IMR-90 (cell line): ENCODE measurements around the gene BCL7A. TPM values are rescaled to one million over a fixed set of nuclear protein-coding genes. Genes with fewer than 3 reads are reported as not detected.

ENCODE experiments used
- ATAC-seq: fragments of 200-7000 bp; cut with Tn5 transposase; 2 replicates; pipeline ENCODE4 v1.9.1; 2020; ENCODE audit warnings: low read depth, mild to moderate bottlenecking, moderate library complexity
- BruUV-seq: library from RNA; stranded (reverse); fragments of 400-500 nt; replicated peaks from 2 replicates; lab custom pipeline; 2021; lab: Mats Ljungman, UMichigan
- CTCF ChIA-PET: fragments of 300-600 bp; formaldehyde crosslinking; extraction: SDS; loops from one replicate; lab custom pipeline; 2021; ENCODE audit warnings: antibody characterized with exemption; lab: Yijun Ruan, JAX
- POLR2A ChIA-PET: fragments of 300-600 bp; sonication (Branson Sonifier 250); formaldehyde crosslinking; loops from one replicate; lab custom pipeline; 2022; ENCODE audit warnings: antibody characterized with exemption; ENCODE audit not compliant: unreplicated experiment; lab: Charles Lee
- DNase-seq: peaks from one replicate; pipeline ENCODE4 v3.0.0; 2013
- H2AFZ ChIP-seq: replicated peaks from 2 replicates; pipeline ENCODE3; 2013; ENCODE audit warnings: low read length, mild to moderate bottlenecking; ENCODE audit not compliant: poor library complexity
- H2AK5ac ChIP-seq: 2 replicates; pipeline ENCODE4 v1.6.1; 2013; ENCODE audit warnings: low read depth, low read length, inconsistent platforms
- H2AK9ac ChIP-seq: replicated peaks from 2 replicates; pipeline ENCODE3; 2013; ENCODE audit warnings: mild to moderate bottlenecking, low read depth, low read length, moderate library complexity; ENCODE audit not compliant: poor library complexity
- H2BK120ac ChIP-seq: 2 replicates; pipeline ENCODE4 v1.6.1; 2013; ENCODE audit warnings: low read depth, low read length, inconsistent platforms
- H2BK15ac ChIP-seq: 3 replicates; pipeline ENCODE4 v1.6.1; 2013; ENCODE audit warnings: low read depth, low read length, inconsistent platforms
- H2BK20ac ChIP-seq: 2 replicates; pipeline ENCODE4 v1.6.1; 2013; ENCODE audit warnings: low read depth, mild to moderate bottlenecking, inconsistent platforms, low read length, moderate library complexity
- H2BK5ac ChIP-seq: 2 replicates; pipeline ENCODE4 v1.6.1; 2013; ENCODE audit warnings: mild to moderate bottlenecking, low read depth, low read length, inconsistent platforms; ENCODE audit not compliant: poor library complexity, severe bottlenecking
- H3K14ac ChIP-seq: replicated peaks from 2 replicates; pipeline ENCODE4 v1.6.1; 2013; ENCODE audit warnings: low read depth, low read length, inconsistent platforms
- H3K18ac ChIP-seq: 2 replicates; pipeline ENCODE4 v1.6.1; 2013; ENCODE audit warnings: low read depth, low read length, control low read depth
- H3K23ac ChIP-seq: 2 replicates; pipeline ENCODE4 v1.6.1; 2013; ENCODE audit warnings: low read depth, low read length, inconsistent platforms
- H3K27ac ChIP-seq: 2 replicates; pipeline ENCODE4 v1.5.1; 2013; ENCODE audit warnings: mild to moderate bottlenecking, control low read depth, low read length; ENCODE audit not compliant: insufficient read depth
- H3K27me3 ChIP-seq: 2 replicates; pipeline ENCODE4 v1.6.1; 2013; ENCODE audit warnings: low read length; ENCODE audit not compliant: control insufficient read depth, insufficient read depth
- H3K36me3 ChIP-seq: 2 replicates; pipeline ENCODE4 v1.6.1; 2013; ENCODE audit warnings: low read length, mixed read lengths; ENCODE audit not compliant: control insufficient read depth, insufficient read depth
- H3K4ac ChIP-seq: 2 replicates; pipeline ENCODE4 v1.6.1; 2013; ENCODE audit warnings: low read depth, low read length, inconsistent platforms
- H3K4me1 ChIP-seq: 2 replicates; pipeline ENCODE4 v1.6.1; 2013; ENCODE audit warnings: low read length, mixed read lengths; ENCODE audit not compliant: control insufficient read depth, insufficient read depth
- H3K4me2 ChIP-seq: 2 replicates; pipeline ENCODE4 v1.6.1; 2013; ENCODE audit warnings: low read depth, mild to moderate bottlenecking, control low read depth, low read length, moderate library complexity
- H3K4me3 ChIP-seq: 2 replicates; pipeline ENCODE4 v1.5.1; 2013; ENCODE audit warnings: low read depth, mild to moderate bottlenecking, control low read depth, low read length, moderate library complexity; ENCODE audit not compliant: insufficient read depth
- H3K56ac ChIP-seq: 2 replicates; pipeline ENCODE4 v1.6.1; 2013; ENCODE audit warnings: low read length, inconsistent platforms; ENCODE audit not compliant: insufficient read depth; ENCODE audit errors: extremely low read depth
- H3K79me1 ChIP-seq, 2 experiments: 2 replicates each; pipeline ENCODE4 v1.6.1; 2013; ENCODE audit warnings: low read length in 2 of 2, inconsistent platforms in 1 of 2, low read depth in 1 of 2
- H3K9ac ChIP-seq: 2 replicates; pipeline ENCODE4 v1.6.1; 2013; ENCODE audit warnings: low read depth, low read length, control low read depth
- H3K9me1 ChIP-seq: 2 replicates; pipeline ENCODE4 v1.6.1; 2013; ENCODE audit warnings: low read length, inconsistent platforms; ENCODE audit not compliant: insufficient read depth
- H3K9me3 ChIP-seq: 2 replicates; pipeline ENCODE4 v1.6.1; 2013; ENCODE audit warnings: low read length; ENCODE audit not compliant: control insufficient read depth, insufficient read depth
- H4K20me1 ChIP-seq: 2 replicates; pipeline ENCODE4 v1.6.1; 2013; ENCODE audit warnings: low read length, inconsistent platforms; ENCODE audit not compliant: insufficient read depth
- H4K5ac ChIP-seq: 2 replicates; pipeline ENCODE4 v1.6.1; 2013; ENCODE audit warnings: mild to moderate bottlenecking, low read depth, low read length, control low read depth
- H4K8ac ChIP-seq, 2 experiments: 2 replicates each; pipeline ENCODE4 v1.6.1; 2013; ENCODE audit warnings: low read depth in 2 of 2, low read length in 2 of 2, control low read depth in 1 of 2, inconsistent platforms in 1 of 2
- H4K91ac ChIP-seq: 2 replicates; pipeline ENCODE4 v1.6.1; 2013; ENCODE audit warnings: low read depth, low read length, inconsistent platforms; ENCODE audit not compliant: insufficient read depth
- CEBPB ChIP-seq: IDR thresholded peaks from 2 replicates; pipeline ENCODE4 v1.6.1; 2012; ENCODE audit warnings: low read depth, low read length, improper control_type of control experiment
- CHD1 ChIP-seq: IDR thresholded peaks from 2 replicates; pipeline ENCODE4 v1.6.1; 2012; ENCODE audit warnings: low read depth, low read length, improper control_type of control experiment
- CTCF ChIP-seq: conservative IDR thresholded peaks from 2 replicates; pipeline ENCODE4 v1.5.1; 2012; ENCODE audit warnings: mild to moderate bottlenecking, low read depth, low read length, improper control_type of control experiment
- ELK1 ChIP-seq: fragments of 150-350 bp; IDR thresholded peaks from 2 replicates; pipeline ENCODE4 v1.6.1; 2016; ENCODE audit warnings: low read depth, mild to moderate bottlenecking, low read length, moderate library complexity, borderline replicate concordance
- FOS ChIP-seq: fragments of 150-350 bp; IDR thresholded peaks from 2 replicates; pipeline ENCODE4 v1.6.1; 2016; ENCODE audit warnings: low read depth, low read length
- MAFK ChIP-seq: IDR thresholded peaks from 2 replicates; pipeline ENCODE4 v1.6.1; 2012; ENCODE audit warnings: low read depth, low read length, improper control_type of control experiment
- MAZ ChIP-seq: IDR thresholded peaks from 2 replicates; pipeline ENCODE4 v1.6.1; 2012; ENCODE audit warnings: low read depth, mild to moderate bottlenecking, low read length, improper control_type of control experiment, moderate library complexity, borderline replicate concordance
- RCOR1 ChIP-seq: IDR thresholded peaks from 2 replicates; pipeline ENCODE4 v1.6.1; 2012; ENCODE audit warnings: mild to moderate bottlenecking, low read length, improper control_type of control experiment; ENCODE audit not compliant: insufficient replicate concordance
- RFX5 ChIP-seq: IDR thresholded peaks from 2 replicates; pipeline ENCODE4 v1.8.0; 2012; ENCODE audit warnings: low read depth, mild to moderate bottlenecking, low read length, moderate library complexity
- WGBS, 2 experiments: methylation state at CpG; one replicate each; pipeline versions ENCODE4 v1.1.5 to v1.1.7; 2013; ENCODE audit warnings: missing lambda C conversion rate in 2 of 2; ENCODE audit not compliant: insufficient read length in 1 of 2; ENCODE audit errors: extremely low coverage in 2 of 2; 5-methylcytosine and 5-hydroxymethylcytosine counted together
- dilution Hi-C: fragments of 300-500 bp; cut with HindIII; formaldehyde crosslinking; loops from one replicate; pipeline ENCODE4 v1.14.3; 2018; ENCODE audit warnings: low sequenced_read_pairs; ENCODE audit not compliant: unreplicated experiment
- in situ Hi-C: fragments of 300-500 bp; cut with MboI; formaldehyde crosslinking; loops from 3 replicates; pipeline ENCODE4 v1.14.3; 2019; ENCODE audit warnings: low sequenced_read_pairs, inconsistent platforms, mixed read lengths
- intact Hi-C: fragments of 100-400 bp; cut with micrococcal nuclease; formaldehyde crosslinking; loops from 2 replicates; pipeline ENCODE4 v1.10.0; 2022
- polyA plus RNA-seq, 3 experiments: library from polyadenylated mRNA; depleted of rRNA; stranded (reverse); fragments of >200 nt; gene quantifications; 2 replicates each; pipeline ENCODE4 v1.2.3, GENCODE V29; 2012; ENCODE audit warnings: low replicate concordance in 1 of 3
- total RNA-seq: library from RNA; depleted of rRNA; stranded (reverse); fragments of >200 nt; gene quantifications from 2 replicates; pipeline ENCODE4 v1.2.3, GENCODE V29; 2012

The BCL7A gene
- total and polyA plus RNA-seq, 2 of the 4 experiments (the other 2 are of a cell fraction), result 5.6 to 7.9 TPM

GRCh38 chr12:122030424-122031035 lies 8.8 kb downstream of the BCL7A start:
- Histone ChIP-seq H3K4me1 (no peaks in the 10 kb centered on the region), H3K9me1 (no peaks in the 10 kb centered on the region; the same call in 1 of the 2 replicates), H3K18ac (no peak overlapping the region), H2AK5ac (0 out of 2 replicates have a peak overlapping the region, but pooled peaks have one; percentile 13), H3K14ac (no peak overlapping the region), H3K27me3 (no peaks in the 10 kb centered on the region), H3K79me1 (peaks cover 24 to 57% of the 10 kb centered on the region in 2 experiments), H3K27ac (no peak overlapping the region), H3K9me3 (no peaks in the 10 kb centered on the region), H3K9ac (no peak overlapping the region), H2BK15ac (no peak overlapping the region), H2AK9ac (no peak overlapping the region), H2BK20ac (no peak overlapping the region), H4K5ac (no peak overlapping the region), H3K4ac (no peak overlapping the region), H3K4me2 (no peak overlapping the region), H2AFZ (no peak overlapping the region), H3K36me3 (peaks cover 2% of the 10 kb centered on the region; the same call in 1 of the 2 replicates), H2BK120ac (no peak overlapping the region), H3K4me3 (no peak overlapping the region), H4K8ac (no peak overlapping the region), H4K91ac (no peak overlapping the region), H4K20me1 (peaks cover 13% of the 10 kb centered on the region), H3K23ac (no peak overlapping the region), H2BK5ac (no peak overlapping the region), H3K56ac (no peak overlapping the region)
- WGBS, 2 experiments, result 100% methylated on average over 1 of the region's 13 CpGs; no CpG with 5 or more reads in 1 of the 2 experiments
- in situ Hi-C loops, result no loop called here
- DNase-seq, result no peak
- dilution Hi-C loops, result no loop called here
- ChIA-PET POLR2A (no interaction called here), CTCF (interaction anchor here (0.6 kb wide), 1 partner anchor 110 kb away, joined by 4 read pairs; no protein-coding TSS in a partner anchor)
- ATAC-seq, result no peak
- BruUV-seq, result no TSS peak
- no peak for TF ChIP-seq MAFK
- no peak for TF ChIP-seq FOS
- TF ChIP-seq CHD1, result no peak
- TF ChIP-seq RCOR1, result no peak
- no peak for TF ChIP-seq CTCF
- TF ChIP-seq CEBPB, result no peak
- TF ChIP-seq MAZ, result no peak
- no peak for TF ChIP-seq RFX5
- no peak for TF ChIP-seq ELK1
- intact Hi-C loops, result no loop called here
